Activated gamma-delta T cell treated with anti-CD3 and anti-CD28 coated beads, Interleukin-2, amount 50 U/mL, for 16 hours (primary cell): ENCODE measurements around the gene PRICKLE3.

Experiments used
- DNase-seq: peaks from one replicate; pipeline ENCODE4 v3.0.0-alpha.2; 2020; ENCODE audit warnings: low read depth

PRICKLE3 gene

GRCh38 chrX:49205443-49205842, 19.3 kb upstream of the PRICKLE3 start:
- DNase-seq, result no peak

GRCh38 chrX:49204709-49205108, 18.5 kb upstream of the PRICKLE3 start:
- DNase-seq, result no peak

- DNase-seq, result no peak
Measured at GRCh38 chrX:49204017-49204416, 17.8 kb upstream of the PRICKLE3 start.

- no peak for DNase-seq
Measured at GRCh38 chrX:49203536-49203935, 17.4 kb upstream of the PRICKLE3 start.

GRCh38 chrX:49202022-49202421, 15.8 kb upstream of the PRICKLE3 start:
- no peak for DNase-seq

GRCh38 chrX:49199906-49200771, 14.0 kb upstream of the PRICKLE3 start, which contains the start of gene SYP:
Gene SYP, minus strand, starts transcription at chrX:49200193. Its CDS starts 7 bp downstream, at chrX:49200186.
- DNase-seq, result peak; percentile 80

- no peak for DNase-seq
Measured at GRCh38 chrX:49199315-49199595, 13.1 kb upstream of the PRICKLE3 start.

- DNase-seq, result no peak
Measured at GRCh38 chrX:49198540-49199314, 12.6 kb upstream of the PRICKLE3 start.

GRCh38 chrX:49197543-49198087, 11.4 kb upstream of the PRICKLE3 start:
- no peak for DNase-seq

GRCh38 chrX:49193542-49193964, 7.4 kb upstream of the PRICKLE3 start:
- DNase-seq, result no peak

- peak; percentile 22 for DNase-seq
Measured at GRCh38 chrX:49192722-49193328, 6.7 kb upstream of the PRICKLE3 start.

GRCh38 chrX:49191574-49192011, 5.4 kb upstream of the PRICKLE3 start:
- no peak for DNase-seq

GRCh38 chrX:49190821-49191573, 4.8 kb upstream of the PRICKLE3 start:
- DNase-seq, result peak; percentile 76

- no peak for DNase-seq
Measured at GRCh38 chrX:49189606-49190005, 3.4 kb upstream of the PRICKLE3 start.

GRCh38 chrX:49188468-49189076, 2.4 kb upstream of the PRICKLE3 start:
- DNase-seq, result no peak

GRCh38 chrX:49187526-49187925, 1.4 kb upstream of the PRICKLE3 start:
- DNase-seq, result no peak

GRCh38 chrX:49187028-49187394, 838 bp upstream of the PRICKLE3 start:
- no peak for DNase-seq

- DNase-seq, result no peak
Measured at GRCh38 chrX:49184294-49185281, 1.6 kb downstream of the PRICKLE3 start.

GRCh38 chrX:49183701-49184281, 2.4 kb downstream of the PRICKLE3 start:
- no peak for DNase-seq

- no peak for DNase-seq
Measured at GRCh38 chrX:49179358-49179757, 6.8 kb downstream of the PRICKLE3 start.
